Activated CD8-positive, alpha-beta memory T cell treated with anti-CD3 and anti-CD28 coated beads for 48 hours (primary cell): Measurements from ENCODE around the gene ANO6.

ENCODE experiments used
- DNase-seq, 3 experiments: peaks; one replicate each; pipeline ENCODE4 v3.0.0-alpha.2; 2020; ENCODE audit warnings: low read depth in 2 of 3, low spot score in 2 of 3

ANO6 gene

DNA sequence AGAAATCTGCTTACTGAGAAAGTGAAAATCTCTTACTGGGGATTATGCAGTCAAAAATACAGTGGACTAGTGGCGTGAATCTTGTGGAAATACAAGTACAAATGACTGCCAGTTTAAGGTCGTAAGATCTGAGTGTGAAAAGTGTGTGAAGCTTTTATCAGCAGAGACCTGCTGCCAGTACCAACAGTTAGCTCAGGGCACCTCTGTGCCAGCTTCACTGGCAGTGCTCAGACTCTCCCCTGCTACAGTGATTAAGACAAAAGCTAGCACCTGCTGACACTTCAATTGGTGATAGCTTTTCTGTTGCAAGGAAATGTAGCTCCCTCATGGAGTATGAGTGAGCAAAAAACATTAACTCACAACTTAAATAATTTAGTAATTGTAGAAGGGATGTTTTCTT lies 185.1 kb downstream of the ANO6 start:
- DNase-seq: no peak

DNA sequence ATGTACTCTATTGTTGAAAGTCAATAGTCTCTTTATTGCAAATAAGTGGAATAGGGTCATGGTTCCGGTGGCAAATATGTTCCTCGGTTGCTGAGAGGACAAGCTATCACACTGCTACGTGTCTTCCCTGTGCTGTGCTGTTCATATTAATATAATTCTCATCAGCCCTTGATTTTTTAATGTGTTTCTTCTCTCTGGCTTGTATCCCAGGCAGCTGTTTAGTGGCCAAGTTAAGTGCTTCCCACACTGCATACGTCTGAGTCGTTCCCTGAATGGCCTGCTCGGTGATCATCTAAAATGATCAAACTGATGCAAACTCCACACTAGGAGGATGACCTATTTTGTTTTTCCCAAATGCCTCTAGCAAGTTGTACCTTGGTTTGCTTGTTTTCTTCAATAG lies 186.4 kb downstream of the ANO6 start:
- no peak for DNase-seq

DNA sequence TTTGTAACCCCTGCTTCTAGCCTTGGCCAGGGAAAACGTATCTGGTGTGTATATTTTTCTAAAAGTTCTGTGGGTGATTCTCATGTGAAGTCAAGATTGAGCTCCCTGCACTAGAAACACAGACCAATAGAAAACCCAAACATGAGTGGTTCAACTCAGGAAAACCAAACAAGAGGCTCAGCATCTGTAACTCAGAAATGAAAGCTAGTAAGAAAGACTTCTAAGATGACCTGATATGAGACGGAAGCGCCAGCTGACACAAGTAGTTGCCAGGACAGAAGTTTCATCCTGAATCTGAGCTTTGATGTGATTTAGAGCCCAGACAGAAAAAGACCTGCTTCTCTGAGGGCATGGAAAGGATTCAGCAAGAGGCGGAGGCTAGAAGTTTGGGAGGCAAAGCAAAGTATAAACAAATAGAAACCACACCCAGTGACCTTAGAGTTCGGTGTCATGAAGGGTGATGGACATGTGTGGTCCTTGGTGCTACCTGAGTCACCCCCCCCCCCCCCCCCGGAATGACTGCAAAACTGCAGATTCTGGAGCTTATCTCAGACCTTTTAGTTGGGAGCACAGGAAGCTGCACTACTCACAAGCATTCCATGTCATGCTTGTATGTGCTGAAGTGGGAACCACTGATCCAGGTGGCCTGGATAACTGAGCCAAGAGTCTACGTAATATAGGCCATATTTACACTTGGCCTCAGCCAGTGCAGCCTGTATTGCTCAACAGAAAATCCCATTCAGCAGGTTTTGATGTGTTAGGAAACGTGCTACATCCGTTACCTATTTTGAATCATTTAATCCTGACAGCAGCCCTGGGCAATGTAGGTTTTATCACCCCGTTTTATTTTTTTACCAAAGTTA lies 191.3 kb downstream of the ANO6 start:
- DNase-seq: no peak

DNA sequence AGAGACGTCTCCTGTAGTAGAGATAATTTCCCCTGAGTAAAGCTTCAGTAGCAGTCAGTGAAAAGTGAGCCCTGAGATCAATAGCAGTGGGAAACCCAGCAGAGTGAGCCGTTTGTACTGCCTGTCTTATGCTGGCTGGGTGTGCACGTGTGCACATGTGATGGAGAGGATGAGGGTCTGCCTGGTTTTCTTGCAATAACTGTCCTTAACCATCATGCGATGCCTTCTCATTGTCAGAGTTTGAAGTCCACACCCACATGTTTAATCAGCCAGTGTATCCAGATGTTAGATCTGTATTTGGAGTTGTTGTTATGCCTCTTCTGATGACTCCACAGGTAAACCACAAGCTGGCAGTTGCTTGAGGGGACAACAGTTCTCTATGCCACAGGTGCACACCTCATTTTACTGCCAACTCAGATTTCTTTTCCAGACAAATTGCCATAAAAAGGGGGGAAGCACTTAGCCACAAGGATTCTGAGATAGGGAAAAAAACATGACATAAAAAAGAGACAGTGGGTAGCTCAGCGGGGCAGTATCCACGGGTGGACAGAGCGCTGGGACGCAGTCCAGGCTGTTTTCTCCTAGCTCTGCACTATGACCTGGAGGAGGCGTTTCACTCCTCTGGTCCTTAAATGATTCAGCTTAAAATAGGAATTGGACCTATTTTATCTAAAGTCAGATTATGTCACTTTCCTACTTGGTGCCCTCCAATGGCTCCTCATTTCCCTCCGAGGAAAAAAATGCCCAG lies 192.3 kb downstream of the ANO6 start:
- DNase-seq: no peak

DNA sequence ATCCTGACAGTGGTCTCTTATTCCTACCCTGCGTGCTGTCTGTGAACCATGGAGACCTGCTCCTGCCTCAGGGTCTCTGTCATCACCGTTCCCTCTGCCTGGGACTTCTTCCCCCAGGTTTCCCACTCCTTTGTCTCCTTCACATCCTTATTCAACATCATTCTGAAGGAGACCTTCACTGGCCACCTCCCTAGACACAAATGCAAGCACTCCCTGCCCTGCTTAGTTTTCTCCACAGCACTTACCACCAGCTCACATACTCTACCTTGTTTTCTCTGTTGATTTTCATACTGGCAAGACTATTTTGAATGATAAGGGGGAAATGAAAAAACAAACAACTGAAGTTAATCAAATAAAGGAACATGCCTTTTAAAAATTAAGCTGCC lies 192.8 kb downstream of the ANO6 start:
- DNase-seq: no peak

DNA sequence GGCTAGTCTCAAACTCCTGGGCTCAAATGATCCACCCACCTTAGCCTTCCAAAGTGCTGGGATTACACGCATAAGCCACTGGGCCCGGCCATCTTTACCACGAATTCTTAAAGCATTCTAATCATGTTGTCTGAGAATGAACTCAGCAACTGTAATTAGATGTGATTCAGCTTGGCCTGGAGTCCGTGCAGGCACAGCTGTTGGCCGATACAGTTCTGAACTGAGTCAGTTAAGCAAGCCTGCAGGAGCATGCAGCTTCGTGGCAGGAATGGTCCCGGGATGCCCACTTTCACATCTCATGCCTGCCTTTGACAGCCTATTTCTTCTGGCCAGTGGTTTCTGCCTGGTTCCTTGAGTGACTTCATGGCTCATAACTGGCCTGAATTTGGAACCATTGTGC lies 194.1 kb downstream of the ANO6 start:
- DNase-seq: no peak

DNA sequence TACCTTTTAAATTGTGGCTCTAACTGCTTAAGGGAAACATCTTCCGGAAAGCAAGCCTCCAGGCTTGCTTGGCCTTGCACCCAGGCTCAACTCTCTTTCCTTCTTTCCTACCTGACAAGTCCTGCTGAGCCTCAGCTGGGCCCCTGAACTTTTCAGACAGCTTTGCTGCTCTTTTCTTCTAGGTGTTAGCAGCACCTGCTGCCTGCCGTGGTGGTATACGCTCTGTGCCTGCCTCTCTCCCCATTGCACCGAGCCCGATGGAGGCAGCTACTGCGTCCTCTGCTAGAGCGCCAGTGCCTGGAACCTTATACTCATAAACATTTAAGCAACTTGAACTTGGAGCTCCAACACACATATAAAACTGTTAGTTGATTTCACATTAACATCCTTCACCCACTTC lies 195.7 kb downstream of the ANO6 start:
- no peak for DNase-seq

DNA sequence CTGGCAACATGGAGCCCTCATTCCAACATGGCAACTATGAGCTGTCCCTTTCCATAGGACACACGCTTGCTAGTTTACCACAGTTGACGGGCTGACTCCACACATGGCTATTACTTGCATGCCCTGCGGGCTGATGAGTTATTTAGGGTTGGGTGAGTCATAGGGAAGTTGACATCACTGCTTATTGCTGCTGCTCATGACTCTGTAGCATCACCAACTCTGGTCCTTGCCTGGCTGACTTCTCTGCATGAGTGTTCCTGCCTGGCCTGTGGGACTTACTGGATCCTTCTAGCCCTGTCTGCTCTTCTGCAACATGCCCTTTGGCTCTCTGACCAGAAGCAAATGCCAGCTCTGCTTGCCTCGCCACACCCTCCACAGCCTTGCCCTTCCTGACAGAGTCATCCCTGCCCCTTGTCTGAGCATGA lies 199.5 kb downstream of the ANO6 start:
- DNase-seq: peak in 2 of 3 experiments; percentile 1 to 12

DNA sequence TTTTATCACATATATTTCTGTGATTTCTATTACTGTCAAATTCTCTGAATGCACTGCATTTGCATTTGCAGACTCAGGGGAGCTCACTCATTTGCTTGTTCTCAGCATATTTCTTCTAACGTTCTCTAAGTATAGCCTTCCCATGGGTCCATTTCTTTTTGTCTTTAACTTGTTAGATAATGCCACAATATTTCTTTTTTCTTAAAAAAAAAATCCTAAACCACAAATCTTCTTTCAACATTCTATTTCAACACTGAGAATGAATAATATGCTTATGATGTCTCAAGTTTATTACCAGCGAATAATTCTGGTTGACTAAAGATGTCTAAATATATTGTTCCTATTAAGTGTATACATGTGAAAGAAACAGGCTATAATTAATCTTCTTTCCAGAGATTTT lies 200.2 kb downstream of the ANO6 start:
- DNase-seq: no peak

DNA sequence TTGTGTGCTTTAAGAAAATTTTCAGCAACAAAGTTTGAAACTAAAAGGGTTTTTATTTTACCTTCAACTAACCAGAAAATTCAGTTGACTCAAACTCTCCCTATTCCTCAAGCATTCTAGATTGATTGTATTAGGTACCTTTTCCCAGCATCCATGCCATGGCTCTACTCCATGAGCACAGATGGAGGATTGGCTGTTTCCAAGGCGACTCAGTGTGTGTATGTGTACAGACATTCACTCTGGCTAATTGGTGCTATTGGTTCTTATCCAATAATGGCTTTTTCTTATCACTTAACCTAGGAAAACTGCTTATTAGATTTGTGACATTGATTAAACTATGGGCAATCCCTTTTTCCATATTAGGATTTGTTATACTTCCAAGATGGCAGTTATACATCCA lies 202.6 kb downstream of the ANO6 start:
- DNase-seq: no peak

DNA sequence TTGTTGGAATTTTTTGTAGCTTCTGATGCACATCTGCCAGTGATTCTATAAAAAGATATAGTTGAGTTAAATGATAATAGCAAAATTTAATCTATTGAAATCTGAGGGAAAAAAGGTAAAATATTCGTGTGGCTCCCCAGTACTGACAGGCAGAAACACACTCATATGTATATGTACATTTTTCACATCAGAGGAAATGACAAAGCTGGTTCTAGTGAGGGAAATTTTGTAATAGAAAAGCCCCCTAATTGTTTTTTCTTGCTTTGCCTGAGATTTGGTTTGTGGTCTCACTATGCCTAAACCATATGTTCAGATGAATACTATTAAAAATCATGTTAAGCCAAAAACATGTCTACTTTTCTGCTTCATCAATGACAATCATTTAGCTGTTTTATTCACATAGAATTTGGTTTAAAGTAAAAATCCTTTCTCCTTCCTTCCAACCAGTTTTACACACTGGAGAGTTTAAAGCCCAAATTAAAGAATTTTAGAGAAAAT lies 203.5 kb downstream of the ANO6 start:
- DNase-seq: no peak

DNA sequence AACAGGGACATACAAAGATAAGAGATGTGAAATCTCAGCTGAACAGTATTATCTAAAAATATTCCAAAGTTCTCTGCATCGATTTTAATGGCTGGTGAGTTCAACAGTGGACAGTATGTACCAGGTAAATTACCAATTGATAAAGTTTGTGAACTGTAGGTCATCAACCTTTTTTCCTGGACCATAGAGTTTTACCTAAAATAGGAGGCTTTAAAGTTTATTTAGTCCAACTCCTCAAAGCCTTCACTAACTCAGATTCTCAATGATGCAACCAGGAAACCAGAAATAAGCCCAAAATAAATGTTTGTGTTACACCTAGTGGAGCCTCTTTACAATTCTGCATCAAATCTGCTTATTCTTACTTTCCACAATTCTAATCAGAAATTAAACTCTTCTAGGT lies 205.8 kb downstream of the ANO6 start:
- DNase-seq: no peak

DNA sequence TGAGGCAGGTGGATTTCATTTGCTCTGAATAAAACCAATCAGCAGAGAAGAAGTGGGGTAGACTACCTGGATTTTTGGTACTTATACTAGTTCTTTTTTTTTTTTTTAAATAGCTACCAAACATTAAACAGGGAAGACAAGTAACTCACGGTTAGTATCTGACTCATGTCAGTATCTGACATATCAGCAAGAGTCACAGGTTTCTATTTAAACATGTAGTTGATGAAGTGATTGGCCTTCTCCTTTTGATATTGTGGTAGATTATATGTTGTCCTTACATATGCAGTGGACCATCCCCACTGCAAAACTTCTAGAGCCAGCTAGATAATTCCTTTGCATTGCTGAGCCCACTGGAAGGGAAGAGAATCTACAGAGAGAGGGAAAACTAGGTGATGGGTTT lies 208.0 kb downstream of the ANO6 start:
- DNase-seq: no peak

DNA sequence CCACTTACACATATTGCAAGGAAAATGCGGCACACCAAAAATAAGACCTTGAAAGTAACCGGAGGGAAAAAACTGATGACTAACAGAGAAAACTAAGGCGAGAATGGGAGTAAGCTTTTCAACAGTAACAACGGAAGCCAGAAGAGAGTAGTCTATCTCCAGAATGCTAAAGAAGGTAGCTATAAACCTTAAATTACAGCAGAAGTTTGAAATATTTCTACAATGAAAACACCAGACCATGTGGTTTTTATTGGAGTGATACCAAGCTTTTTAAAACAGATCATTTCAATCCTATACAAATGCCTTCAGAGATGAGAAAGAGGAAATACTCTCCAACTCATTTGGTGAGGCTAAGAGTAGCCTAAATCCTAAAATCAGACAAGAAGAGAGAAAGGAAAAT lies 209.5 kb downstream of the ANO6 start:
- no peak for DNase-seq

DNA sequence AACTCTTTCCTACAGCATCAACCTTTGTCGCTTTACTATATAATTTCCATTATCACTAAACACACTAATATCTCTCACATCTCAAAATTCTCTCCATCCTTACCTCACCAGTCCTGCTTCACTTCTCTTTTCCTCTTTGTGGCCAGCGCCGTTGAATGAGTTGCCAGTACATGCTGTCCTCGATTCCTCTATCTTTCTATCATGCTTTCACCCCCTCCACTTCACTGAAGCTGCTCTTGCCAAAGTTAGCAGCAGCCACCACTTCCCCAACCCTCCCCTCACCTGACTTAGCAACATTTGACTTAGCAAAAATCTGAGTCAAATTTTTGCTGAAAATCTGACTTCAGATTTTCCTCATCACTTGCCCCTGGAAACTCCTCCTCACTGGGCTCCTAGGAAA lies 210.4 kb downstream of the ANO6 start:
- DNase-seq: no peak

DNA sequence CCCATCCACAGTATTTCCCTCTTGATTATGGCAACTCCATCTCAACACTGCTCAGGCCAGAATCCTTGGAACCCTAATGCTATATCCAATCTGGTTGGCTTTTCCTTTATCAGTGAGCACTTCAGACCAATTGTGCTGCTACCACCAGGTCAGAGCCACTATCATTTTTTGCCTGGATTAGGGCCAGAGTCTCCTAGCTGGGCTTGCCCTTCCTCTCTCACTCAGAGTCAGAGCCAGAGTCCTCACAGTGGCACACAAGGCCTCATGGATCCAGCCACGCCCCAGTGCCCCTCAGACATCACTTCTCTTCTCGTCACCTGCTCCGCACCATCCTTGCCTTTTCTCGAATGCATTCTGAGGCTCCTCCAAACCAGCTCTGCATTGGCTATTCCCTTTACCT lies 211.1 kb downstream of the ANO6 start:
- no peak for DNase-seq

DNA sequence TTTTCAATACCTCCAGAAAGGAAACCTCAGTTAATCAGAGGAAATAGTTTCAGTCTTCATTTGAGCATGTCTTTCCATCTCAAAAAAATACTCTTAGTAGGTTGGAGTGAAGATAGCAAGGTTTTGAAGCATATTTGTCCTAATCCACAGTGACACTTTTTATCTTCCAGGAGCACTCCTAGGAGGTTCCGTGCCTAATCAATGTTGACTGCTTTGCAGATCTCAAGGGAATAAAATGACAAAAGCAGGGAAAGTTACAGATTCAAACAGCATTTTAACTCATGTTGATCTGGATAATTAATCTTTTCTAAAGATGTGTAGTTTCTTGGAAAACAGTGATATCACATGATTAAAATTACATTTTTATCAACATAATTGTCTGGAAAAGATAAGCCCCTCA lies 213.9 kb downstream of the ANO6 start:
- no peak for DNase-seq

DNA sequence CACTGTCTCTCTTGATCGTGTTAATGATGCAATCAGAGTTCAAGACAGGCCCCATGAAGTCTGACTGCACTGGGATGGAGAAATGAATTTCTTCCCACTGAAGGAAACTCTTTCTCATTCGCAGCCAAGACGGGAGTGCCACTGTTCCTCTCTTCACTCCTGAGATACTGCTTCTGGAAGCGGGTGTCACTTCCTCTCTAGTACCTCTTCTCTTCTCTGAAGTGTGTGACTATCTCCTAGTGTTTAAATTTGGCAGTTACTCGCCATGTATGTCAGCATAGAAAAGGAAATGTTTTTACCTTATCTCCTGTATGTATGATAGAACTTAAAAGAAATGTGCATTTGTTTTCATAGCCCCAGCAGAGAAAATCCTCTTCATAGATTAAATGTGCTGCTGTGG lies 215.2 kb downstream of the ANO6 start:
- no peak for DNase-seq

DNA sequence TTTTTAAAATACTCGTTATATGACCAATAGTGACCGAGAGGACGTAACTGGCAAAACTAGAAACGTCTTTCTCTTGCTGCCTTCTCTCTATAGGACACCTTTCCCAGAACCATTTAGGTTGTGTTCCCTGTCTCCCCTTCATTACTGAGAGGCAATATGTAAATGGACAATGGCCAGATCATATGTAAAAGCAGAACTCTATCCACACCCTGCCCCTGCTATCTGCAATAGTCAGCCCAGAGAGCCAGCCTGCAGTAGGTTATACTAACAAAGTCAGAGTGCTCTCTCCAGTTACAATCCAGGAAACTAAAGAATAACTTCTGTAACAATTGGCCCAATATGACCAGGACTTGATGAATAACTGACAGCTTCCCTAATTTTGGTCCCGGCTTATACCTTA lies 216.8 kb downstream of the ANO6 start:
- DNase-seq: no peak

DNA sequence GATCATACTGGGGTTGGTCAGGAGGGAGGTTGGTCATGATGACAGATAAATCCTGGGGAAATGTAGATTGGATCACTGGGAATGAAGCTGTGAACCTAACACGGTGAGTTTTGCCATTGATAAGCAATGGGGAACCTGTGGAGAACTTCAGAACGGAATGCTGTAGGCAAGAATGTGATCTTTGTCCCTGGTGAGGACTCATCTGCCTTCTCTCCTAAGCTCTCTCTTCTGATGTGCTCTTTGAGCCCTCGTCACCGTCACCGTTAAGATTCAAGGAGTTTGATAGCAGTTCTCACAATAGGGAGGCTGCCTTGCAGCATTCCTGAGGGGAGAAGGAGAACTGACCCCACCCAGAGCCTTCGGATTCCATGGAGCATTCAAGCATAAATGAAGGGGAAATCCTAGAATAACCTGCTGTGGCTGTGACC lies 217.6 kb downstream of the ANO6 start:
- no peak for DNase-seq

DNA sequence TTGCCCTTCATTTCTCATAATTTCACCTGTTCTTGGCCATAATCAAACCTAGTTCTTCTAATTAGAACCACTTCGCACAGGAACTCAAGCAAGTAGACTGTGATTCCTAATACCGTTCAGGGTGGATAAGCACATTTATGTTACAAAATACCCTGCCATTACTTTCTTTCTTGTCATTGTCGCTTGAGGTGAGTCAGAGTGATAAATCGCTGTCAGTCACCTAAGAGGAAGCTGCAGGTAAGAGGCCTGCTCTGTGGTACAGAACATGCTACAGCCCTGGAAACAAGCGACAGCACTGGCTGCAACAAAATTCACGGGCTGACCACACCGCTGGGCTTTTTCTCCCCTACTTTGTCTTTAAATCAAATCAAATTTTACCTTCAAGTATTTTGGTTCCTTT lies 218.2 kb downstream of the ANO6 start:
- no peak for DNase-seq

DNA sequence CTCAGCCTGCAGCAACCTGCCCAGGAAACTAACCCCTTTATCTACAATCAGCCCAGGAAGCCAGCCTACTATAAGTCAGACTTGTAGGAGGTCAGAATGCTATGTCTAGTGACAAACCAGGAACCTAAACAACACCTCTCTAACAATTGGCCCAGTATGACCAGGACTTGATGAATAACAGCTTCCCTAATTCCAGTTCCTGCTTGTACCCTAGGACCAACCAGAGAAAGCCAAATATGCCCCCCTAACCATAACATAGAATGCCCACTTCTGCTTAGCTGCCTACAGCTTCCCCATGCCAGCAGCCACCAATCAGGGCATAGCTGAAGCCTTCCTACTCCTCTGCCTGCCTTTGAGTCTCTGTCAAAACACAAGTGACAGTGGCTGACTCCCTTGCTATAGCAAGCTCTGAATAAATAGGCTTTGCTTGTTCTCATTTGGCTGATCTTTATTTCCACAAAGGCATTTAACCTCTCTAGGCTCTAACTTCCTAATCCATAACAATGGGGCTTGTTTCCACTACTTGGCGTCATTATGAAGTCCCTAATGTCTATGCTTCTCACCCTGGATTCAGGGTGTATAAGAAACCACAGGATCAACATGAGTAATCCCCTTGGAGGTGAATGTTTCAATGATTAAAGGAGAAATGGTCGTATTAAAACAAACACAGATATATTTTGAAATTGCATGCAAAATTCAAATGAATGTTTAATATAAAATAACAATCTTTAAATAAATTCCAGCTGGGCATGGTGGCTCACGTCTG lies 220.2 kb downstream of the ANO6 start:
- DNase-seq: no peak
